Duodenal mucosa (tissue), 2 donors: ENCODE measurements around the gene AHDC1.

Source experiments
- H3K27ac ChIP-seq: one replicate; pipeline ENCODE4 v1.7.0; 2013; ENCODE audit warnings: low read depth, low read length
- H3K27me3 ChIP-seq, 2 donors: one replicate each; pipeline ENCODE4 v1.7.0; 2013; ENCODE audit warnings: low read length in 2 of 2, control low read depth in 1 of 2; ENCODE audit not compliant: insufficient read depth in 2 of 2, control insufficient read depth in 1 of 2
- H3K36me3 ChIP-seq, 2 donors: one replicate each; pipeline ENCODE4 v1.7.0; 2013; ENCODE audit warnings: low read length in 2 of 2, control low read depth in 1 of 2; ENCODE audit not compliant: insufficient read depth in 2 of 2, control insufficient read depth in 1 of 2
- H3K4me1 ChIP-seq, 2 donors: one replicate each; pipeline ENCODE4 v1.7.0; 2013; ENCODE audit warnings: low read length in 2 of 2, control low read depth in 1 of 2; ENCODE audit not compliant: insufficient read depth in 2 of 2, control insufficient read depth in 1 of 2
- H3K4me3 ChIP-seq, 2 donors: one replicate each; pipeline ENCODE4 v1.7.0; 2013; ENCODE audit warnings: low read length in 2 of 2, low read depth in 1 of 2
- H3K9ac ChIP-seq, 2 donors: one replicate each; pipeline ENCODE4 v1.7.0; 2013; ENCODE audit warnings: low read length in 2 of 2, low read depth in 1 of 2
- H3K9me3 ChIP-seq, 2 donors: one replicate each; pipeline ENCODE4 v1.7.0; 2013; ENCODE audit warnings: low read length in 2 of 2, control low read depth in 1 of 2; ENCODE audit not compliant: control insufficient read depth in 1 of 2

The AHDC1 gene

DNA sequence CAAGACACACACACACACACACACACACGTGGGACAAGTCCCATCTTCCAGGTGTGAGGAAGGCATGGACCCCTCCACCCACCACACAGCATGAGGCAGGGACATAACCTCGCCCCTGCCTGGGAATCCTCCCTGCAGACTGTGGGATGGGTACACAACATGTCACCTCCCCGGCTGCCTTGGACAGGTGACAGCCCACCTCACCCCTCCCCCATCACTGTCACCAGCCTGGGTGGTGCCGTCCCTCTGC, 40.7 kb downstream of the AHDC1 start:
- Histone ChIP-seq H3K9ac (peak overlapping the region; percentile 32 to 52), H3K4me1 (peaks cover 35 to 36% of the 10 kb centered on the region in 2 donors)

GRCh38 chr1:27562534-27563340, 41.2 kb downstream of the AHDC1 start:
- Histone ChIP-seq H3K36me3 (no peaks in the 10 kb centered on the region), H3K4me1 (peaks cover 35 to 36% of the 10 kb centered on the region in 2 donors), H3K9me3 (no peaks in the 10 kb centered on the region), H3K9ac (no peak overlapping the region), H3K4me3 (no peak overlapping the region), H3K27ac (no peak overlapping the region), H3K27me3 (no peaks in the 10 kb centered on the region)

More for the DNA sequence above, 40.7 kb downstream of the AHDC1 start:
- Histone ChIP-seq H3K4me3 (no peak overlapping the region), H3K27ac (peak overlapping the region; percentile 46), H3K36me3 (no peaks in the 10 kb centered on the region), H3K27me3 (no peaks in the 10 kb centered on the region), H3K9me3 (no peaks in the 10 kb centered on the region)

DNA sequence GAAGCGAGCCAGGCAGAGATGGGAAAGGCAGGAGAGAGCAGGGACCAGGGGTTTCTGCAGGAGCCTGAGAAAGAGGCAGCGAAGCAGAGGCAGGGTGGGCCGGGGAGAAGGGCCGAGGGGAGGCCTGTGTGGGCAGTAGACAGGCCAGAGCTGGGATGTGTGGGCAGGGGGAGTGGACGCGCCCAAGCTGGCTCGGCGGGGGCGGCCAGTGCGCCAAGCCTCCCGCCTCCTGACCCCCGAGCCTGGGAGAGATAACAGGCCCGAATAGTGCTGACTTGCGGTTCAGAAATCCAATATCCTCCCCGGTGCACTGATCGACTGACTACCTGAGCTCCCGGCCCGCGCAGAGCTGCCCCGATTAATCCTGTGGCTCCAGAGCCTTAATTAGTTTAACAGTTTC, 41.9 kb downstream of the AHDC1 start:
- H3K27me3 ChIP-seq, result no peaks in the 10 kb centered on the region
- H3K36me3 ChIP-seq, result no peaks in the 10 kb centered on the region
- H3K27ac ChIP-seq, result no peak overlapping the region
- H3K4me3 ChIP-seq, result no peak overlapping the region
- H3K9me3 ChIP-seq, result no peaks in the 10 kb centered on the region
- peaks cover 37% of the 10 kb centered on the region in 2 donors for H3K4me1 ChIP-seq
- no peak overlapping the region for H3K9ac ChIP-seq

GRCh38 chr1:27561124-27561899, 42.6 kb downstream of the AHDC1 start:
- Histone ChIP-seq H3K27ac (no peak overlapping the region), H3K4me1 (peaks cover 41% of the 10 kb centered on the region in 2 donors), H3K9ac (peak overlapping the region in 1 of 2 donors; percentile 13), H3K9me3 (no peaks in the 10 kb centered on the region), H3K4me3 (no peak overlapping the region), H3K27me3 (no peaks in the 10 kb centered on the region), H3K36me3 (no peaks in the 10 kb centered on the region)

GRCh38 chr1:27560268-27561123, 43.4 kb downstream of the AHDC1 start:
- no peaks in the 10 kb centered on the region for H3K9me3 ChIP-seq
- H3K9ac ChIP-seq, result no peak overlapping the region
- no peaks in the 10 kb centered on the region for H3K36me3 ChIP-seq
- peaks cover 39 to 42% of the 10 kb centered on the region in 2 donors for H3K4me1 ChIP-seq
- no peak overlapping the region for H3K27ac ChIP-seq
- no peak overlapping the region for H3K4me3 ChIP-seq
- no peaks in the 10 kb centered on the region for H3K27me3 ChIP-seq

- Histone ChIP-seq H3K9ac (no peak overlapping the region), H3K9me3 (no peaks in the 10 kb centered on the region), H3K27me3 (no peaks in the 10 kb centered on the region), H3K4me1 (peaks cover 32 to 48% of the 10 kb centered on the region in 2 donors), H3K4me3 (no peak overlapping the region), H3K27ac (no peak overlapping the region), H3K36me3 (peaks cover 0 to 3% of the 10 kb centered on the region in 2 donors)
Observed at GRCh38 chr1:27559466-27560030, 44.4 kb downstream of the AHDC1 start.

- H3K9ac ChIP-seq, result peak overlapping the region; percentile 25 to 47
- peaks cover 18 to 31% of the 10 kb centered on the region in 2 donors for H3K4me1 ChIP-seq
Observed at GRCh38 chr1:27557596-27558340, 46.2 kb downstream of the AHDC1 start.

GRCh38 chr1:27556781-27557595, 47.0 kb downstream of the AHDC1 start:
- peaks cover 18 to 31% of the 10 kb centered on the region in 2 donors for H3K4me1 ChIP-seq
- H3K9me3 ChIP-seq, result no peaks in the 10 kb centered on the region
- H3K27ac ChIP-seq, result peak overlapping the region; percentile 64
- no peak overlapping the region for H3K4me3 ChIP-seq
- H3K36me3 ChIP-seq, result peaks cover 0 to 3% of the 10 kb centered on the region in 2 donors
- H3K27me3 ChIP-seq, result no peaks in the 10 kb centered on the region
- H3K9ac ChIP-seq, result peak overlapping the region; percentile 25 to 47

More at GRCh38 chr1:27557596-27558340, 46.2 kb downstream of the AHDC1 start:
- no peak overlapping the region for H3K4me3 ChIP-seq
- peaks cover 0 to 3% of the 10 kb centered on the region in 2 donors for H3K36me3 ChIP-seq
- no peaks in the 10 kb centered on the region for H3K9me3 ChIP-seq
- H3K27me3 ChIP-seq, result no peaks in the 10 kb centered on the region
- H3K27ac ChIP-seq, result peak overlapping the region; percentile 64

GRCh38 chr1:27556435-27556780, 47.5 kb downstream of the AHDC1 start:
- Histone ChIP-seq H3K27ac (no peak overlapping the region), H3K9me3 (no peaks in the 10 kb centered on the region), H3K27me3 (no peaks in the 10 kb centered on the region), H3K4me1 (peaks cover 18 to 31% of the 10 kb centered on the region in 2 donors), H3K4me3 (no peak overlapping the region), H3K36me3 (peaks cover 2 to 3% of the 10 kb centered on the region in 2 donors), H3K9ac (no peak overlapping the region)
